ENCODE results near the gene RHD. TPM values are rescaled to one million over a fixed set of nuclear protein-coding genes. Genes with fewer than 3 reads are reported as not detected.
A peak's percentile ranks its signal among the peaks of the same experiment; 100 is the strongest.

Gene RHD
- total and polyA plus RNA-seq, 10 of the 15 experiments (the other 5 are each of a cell fraction or from before 2014, with no cell fraction given): 0.02 to 0.34 (median 0.18) TPM; not detected in 6

DNA sequence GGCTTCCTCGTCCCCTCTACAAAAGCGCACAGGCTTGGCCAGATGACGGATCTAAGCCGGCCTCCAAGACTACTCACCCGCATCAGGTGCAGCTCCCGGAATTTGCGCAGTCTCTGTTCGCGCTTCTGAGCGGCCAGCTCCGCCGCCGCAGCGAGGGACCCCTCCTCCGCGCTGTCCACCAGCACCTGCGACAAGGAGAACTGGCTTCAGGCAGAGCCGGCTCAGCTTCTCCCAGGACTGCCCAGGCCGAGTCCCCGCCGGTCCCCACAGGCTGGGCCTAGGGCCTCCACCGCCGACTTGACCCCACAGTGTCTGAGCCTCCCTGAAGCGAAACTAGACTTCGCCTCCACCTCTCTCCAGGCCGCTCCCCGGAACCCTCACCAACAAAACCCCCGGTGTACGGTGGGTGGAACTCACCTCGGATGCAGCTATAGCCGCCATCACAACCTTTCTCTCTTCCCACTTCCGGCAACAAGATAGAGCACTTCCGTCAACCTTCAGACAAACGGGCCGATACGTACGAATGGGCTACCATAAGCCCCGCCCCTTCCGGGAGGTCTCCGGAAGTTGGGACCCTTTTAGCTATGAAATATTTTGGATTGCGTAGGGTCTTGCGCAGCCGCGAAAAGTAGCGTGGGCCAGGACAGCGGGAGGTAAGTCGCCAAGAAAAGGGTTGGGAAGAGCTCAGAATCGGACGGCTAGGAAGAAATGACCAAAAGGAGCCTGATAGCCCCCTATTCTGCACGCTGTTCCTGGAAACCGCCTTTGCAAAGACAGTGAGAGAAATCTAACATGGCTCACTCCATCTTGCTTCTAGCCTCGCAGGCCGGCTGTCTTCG, 40.1 kb upstream of the RHD start, which contains the start of gene SYF2 (continued):
- TF ChIP-seq, protein P1, sequence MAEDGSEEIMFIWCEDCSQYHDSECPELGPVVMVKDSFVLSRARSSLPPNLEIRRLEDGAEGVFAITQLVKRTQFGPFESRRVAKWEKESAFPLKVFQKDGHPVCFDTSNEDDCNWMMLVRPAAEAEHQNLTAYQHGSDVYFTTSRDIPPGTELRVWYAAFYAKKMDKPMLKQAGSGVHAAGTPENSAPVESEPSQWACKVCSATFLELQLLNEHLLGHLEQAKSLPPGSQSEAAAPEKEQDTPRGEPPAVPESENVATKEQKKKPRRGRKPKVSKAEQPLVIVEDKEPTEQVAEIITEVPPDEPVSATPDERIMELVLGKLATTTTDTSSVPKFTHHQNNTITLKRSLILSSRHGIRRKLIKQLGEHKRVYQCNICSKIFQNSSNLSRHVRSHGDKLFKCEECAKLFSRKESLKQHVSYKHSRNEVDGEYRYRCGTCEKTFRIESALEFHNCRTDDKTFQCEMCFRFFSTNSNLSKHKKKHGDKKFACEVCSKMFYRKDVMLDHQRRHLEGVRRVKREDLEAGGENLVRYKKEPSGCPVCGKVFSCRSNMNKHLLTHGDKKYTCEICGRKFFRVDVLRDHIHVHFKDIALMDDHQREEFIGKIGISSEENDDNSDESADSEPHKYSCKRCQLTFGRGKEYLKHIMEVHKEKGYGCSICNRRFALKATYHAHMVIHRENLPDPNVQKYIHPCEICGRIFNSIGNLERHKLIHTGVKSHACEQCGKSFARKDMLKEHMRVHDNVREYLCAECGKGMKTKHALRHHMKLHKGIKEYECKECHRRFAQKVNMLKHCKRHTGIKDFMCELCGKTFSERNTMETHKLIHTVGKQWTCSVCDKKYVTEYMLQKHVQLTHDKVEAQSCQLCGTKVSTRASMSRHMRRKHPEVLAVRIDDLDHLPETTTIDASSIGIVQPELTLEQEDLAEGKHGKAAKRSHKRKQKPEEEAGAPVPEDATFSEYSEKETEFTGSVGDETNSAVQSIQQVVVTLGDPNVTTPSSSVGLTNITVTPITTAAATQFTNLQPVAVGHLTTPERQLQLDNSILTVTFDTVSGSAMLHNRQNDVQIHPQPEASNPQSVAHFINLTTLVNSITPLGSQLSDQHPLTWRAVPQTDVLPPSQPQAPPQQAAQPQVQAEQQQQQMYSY (CRISPR knock-in tag; IDR thresholded peaks at IDR 0.05): no peak
- TF ChIP-seq SIN3A (IDR thresholded peaks at IDR 0.05; ENCODE audit: low read depth, low read length): peak; percentile 96
- TF ChIP-seq BACH1 (IDR thresholded peaks at IDR 0.05; ENCODE audit: borderline replicate concordance): no peak
- peak; percentile 37; the same call in 1 of the 2 replicates for TF ChIP-seq SMAD5 (IDR thresholded peaks at IDR 0.05; ENCODE audit: low read depth)
- TF ChIP-seq RB1 (IDR thresholded peaks at IDR 0.05; ENCODE audit: borderline replicate concordance): no peak; the same call in 1 of the 2 replicates
- TF ChIP-seq POU2F2 (IDR thresholded peaks at IDR 0.05; ENCODE audit: borderline replicate concordance, low read depth, low read length): peak; percentile 34; the same call in 2 of the 3 replicates
- TF ChIP-seq TCF12 (IDR thresholded peaks at IDR 0.05; ENCODE audit: low read depth, low read length): peak; percentile 31; the same call in 1 of the 2 replicates
- TF ChIP-seq, protein P2, sequence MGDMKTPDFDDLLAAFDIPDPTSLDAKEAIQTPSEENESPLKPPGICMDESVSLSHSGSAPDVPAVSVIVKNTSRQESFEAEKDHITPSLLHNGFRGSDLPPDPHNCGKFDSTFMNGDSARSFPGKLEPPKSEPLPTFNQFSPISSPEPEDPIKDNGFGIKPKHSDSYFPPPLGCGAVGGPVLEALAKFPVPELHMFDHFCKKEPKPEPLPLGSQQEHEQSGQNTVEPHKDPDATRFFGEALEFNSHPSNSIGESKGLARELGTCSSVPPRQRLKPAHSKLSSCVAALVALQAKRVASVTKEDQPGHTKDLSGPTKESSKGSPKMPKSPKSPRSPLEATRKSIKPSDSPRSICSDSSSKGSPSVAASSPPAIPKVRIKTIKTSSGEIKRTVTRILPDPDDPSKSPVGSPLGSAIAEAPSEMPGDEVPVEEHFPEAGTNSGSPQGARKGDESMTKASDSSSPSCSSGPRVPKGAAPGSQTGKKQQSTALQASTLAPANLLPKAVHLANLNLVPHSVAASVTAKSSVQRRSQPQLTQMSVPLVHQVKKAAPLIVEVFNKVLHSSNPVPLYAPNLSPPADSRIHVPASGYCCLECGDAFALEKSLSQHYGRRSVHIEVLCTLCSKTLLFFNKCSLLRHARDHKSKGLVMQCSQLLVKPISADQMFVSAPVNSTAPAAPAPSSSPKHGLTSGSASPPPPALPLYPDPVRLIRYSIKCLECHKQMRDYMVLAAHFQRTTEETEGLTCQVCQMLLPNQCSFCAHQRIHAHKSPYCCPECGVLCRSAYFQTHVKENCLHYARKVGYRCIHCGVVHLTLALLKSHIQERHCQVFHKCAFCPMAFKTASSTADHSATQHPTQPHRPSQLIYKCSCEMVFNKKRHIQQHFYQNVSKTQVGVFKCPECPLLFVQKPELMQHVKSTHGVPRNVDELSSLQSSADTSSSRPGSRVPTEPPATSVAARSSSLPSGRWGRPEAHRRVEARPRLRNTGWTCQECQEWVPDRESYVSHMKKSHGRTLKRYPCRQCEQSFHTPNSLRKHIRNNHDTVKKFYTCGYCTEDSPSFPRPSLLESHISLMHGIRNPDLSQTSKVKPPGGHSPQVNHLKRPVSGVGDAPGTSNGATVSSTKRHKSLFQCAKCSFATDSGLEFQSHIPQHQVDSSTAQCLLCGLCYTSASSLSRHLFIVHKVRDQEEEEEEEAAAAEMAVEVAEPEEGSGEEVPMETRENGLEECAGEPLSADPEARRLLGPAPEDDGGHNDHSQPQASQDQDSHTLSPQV (IDR thresholded peaks at IDR 0.05): peak; percentile 94
- TF ChIP-seq CBFB (IDR thresholded peaks at IDR 0.05; ENCODE audit: low read depth): peak; percentile 74
- TF ChIP-seq POLR2AphosphoS5 (IDR thresholded peaks at IDR 0.05; ENCODE audit: low read length): peak; percentile 83
- no peak for TF ChIP-seq NR2F1 (conservative IDR thresholded peaks at IDR 0.05)
- no peak for TF ChIP-seq RAD51 (IDR thresholded peaks at IDR 0.05)
- no peak for TF ChIP-seq EP300 (IDR thresholded peaks at IDR 0.05; ENCODE audit: borderline replicate concordance in 1 of 2, control insufficient read depth in 1 of 2, low read depth in 2 of 2, low read length in 2 of 2)
- TF ChIP-seq CHD2 (IDR thresholded peaks at IDR 0.05; ENCODE audit: borderline replicate concordance, low read depth, low read length): no peak
- peak; percentile 61 for TF ChIP-seq IKZF1 (conservative IDR thresholded peaks at IDR 0.05)
- peak; percentile 57 for TF ChIP-seq HCFC1 (IDR thresholded peaks at IDR 0.05; ENCODE audit: low read length)
- no peak for TF ChIP-seq TCF3 (IDR thresholded peaks at IDR 0.05; ENCODE audit: borderline replicate concordance, insufficient read depth, low read depth, low read length)
- no peak for TF ChIP-seq SREBF2 (IDR thresholded peaks at IDR 0.05; ENCODE audit: low read length)
- TF ChIP-seq, protein P3, sequence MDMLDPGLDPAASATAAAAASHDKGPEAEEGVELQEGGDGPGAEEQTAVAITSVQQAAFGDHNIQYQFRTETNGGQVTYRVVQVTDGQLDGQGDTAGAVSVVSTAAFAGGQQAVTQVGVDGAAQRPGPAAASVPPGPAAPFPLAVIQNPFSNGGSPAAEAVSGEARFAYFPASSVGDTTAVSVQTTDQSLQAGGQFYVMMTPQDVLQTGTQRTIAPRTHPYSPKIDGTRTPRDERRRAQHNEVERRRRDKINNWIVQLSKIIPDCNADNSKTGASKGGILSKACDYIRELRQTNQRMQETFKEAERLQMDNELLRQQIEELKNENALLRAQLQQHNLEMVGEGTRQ (IDR thresholded peaks at IDR 0.05; ENCODE audit: borderline replicate concordance, low read depth, low read length): no peak
- TF ChIP-seq CHD1 (IDR thresholded peaks at IDR 0.05; ENCODE audit: low read depth, low read length): 0 out of 2 replicates have a peak, but pooled peaks have one; percentile 70
- TF ChIP-seq GABPA (IDR thresholded peaks at IDR 0.05; ENCODE audit: low read depth): peak; percentile 96
